Stimulated activated effector memory CD8-positive, alpha-beta T cell treated with anti-CD3 and anti-CD28 coated beads, Interleukin-12 subunit alpha, Interleukin-12 subunit beta, amount 100 ng/mL, for 72 hours (primary cell): Measurements from ENCODE around the gene SIRT5.
A peak's percentile ranks its signal among the peaks of the same experiment; 100 is the strongest.

ENCODE experiments used
- ATAC-seq: fragments of 150-1000 bp; cut with Tn5 transposase; 2 replicates; pipeline ENCODE4 v1.10.0; 2021
- DNase-seq, 2 donors: peaks; one replicate each; pipeline ENCODE4 v3.0.0; 2021 to 2022; ENCODE audit warnings: low spot score in 2 of 2
- H3K27ac Mint-ChIP-seq: one replicate; pipeline ENCODE4 v1.8.0; 2022; ENCODE audit warnings: mild to moderate bottlenecking, mixed read lengths
- H3K36me3 Mint-ChIP-seq: one replicate; pipeline ENCODE4 v1.8.0; 2022; ENCODE audit warnings: mild to moderate bottlenecking, mixed read lengths
- H3K4me1 Mint-ChIP-seq: one replicate; pipeline ENCODE4 v1.8.0; 2022; ENCODE audit warnings: mixed read lengths
- H3K4me3 Mint-ChIP-seq: one replicate; pipeline ENCODE4 v1.8.0; 2022; ENCODE audit warnings: mild to moderate bottlenecking, mixed read lengths
- H3K9me3 Mint-ChIP-seq: one replicate; pipeline ENCODE4 v1.8.0; 2022; ENCODE audit warnings: mixed read lengths

SIRT5 gene

GRCh38 chr6:13593103-13593502 is 18.7 kb downstream of the SIRT5 start:
- Mint-ChIP-seq H3K27ac (no peak overlapping the region), H3K4me3 (no peak overlapping the region), H3K36me3 (peaks cover 41% of the 10 kb centered on the region), H3K4me1 (no peaks in the 10 kb centered on the region), H3K9me3 (no peaks in the 10 kb centered on the region)
- DNase-seq (no peak), ATAC-seq (no peak)

GRCh38 chr6:13593720-13594119 is 19.3 kb downstream of the SIRT5 start:
- DNase-seq = no peak
- no peak overlapping the region for H3K27ac Mint-ChIP-seq
- H3K9me3 Mint-ChIP-seq = no peaks in the 10 kb centered on the region
- H3K4me3 Mint-ChIP-seq = no peak overlapping the region
- H3K36me3 Mint-ChIP-seq = peaks cover 46% of the 10 kb centered on the region
- no peak for ATAC-seq
- no peaks in the 10 kb centered on the region for H3K4me1 Mint-ChIP-seq

GRCh38 chr6:13597073-13597472 is 22.7 kb downstream of the SIRT5 start:
- no peak for DNase-seq

GRCh38 chr6:13600036-13600435 is 25.6 kb downstream of the SIRT5 start:
- DNase-seq (no peak), ATAC-seq (no peak)
- H3K9me3 Mint-ChIP-seq = no peaks in the 10 kb centered on the region
- H3K27ac Mint-ChIP-seq = no peak overlapping the region
- no peak overlapping the region for H3K4me3 Mint-ChIP-seq
- H3K4me1 Mint-ChIP-seq = no peaks in the 10 kb centered on the region
- peaks cover 47% of the 10 kb centered on the region for H3K36me3 Mint-ChIP-seq

More at GRCh38 chr6:13597073-13597472, 22.7 kb downstream of the SIRT5 start:
- peaks cover 45% of the 10 kb centered on the region for H3K36me3 Mint-ChIP-seq
- no peaks in the 10 kb centered on the region for H3K4me1 Mint-ChIP-seq
- no peak overlapping the region for H3K4me3 Mint-ChIP-seq
- H3K27ac Mint-ChIP-seq = no peak overlapping the region
- H3K9me3 Mint-ChIP-seq = no peaks in the 10 kb centered on the region
- ATAC-seq = no peak

GRCh38 chr6:13604135-13604534 is 29.7 kb downstream of the SIRT5 start:
- ATAC-seq (no peak), DNase-seq (no peak)
- Mint-ChIP-seq H3K4me3 (no peak overlapping the region), H3K36me3 (peaks cover 16% of the 10 kb centered on the region), H3K27ac (no peak overlapping the region), H3K9me3 (no peaks in the 10 kb centered on the region), H3K4me1 (no peaks in the 10 kb centered on the region)

- Mint-ChIP-seq H3K36me3 (peaks cover 16% of the 10 kb centered on the region), H3K4me3 (no peak overlapping the region), H3K4me1 (no peaks in the 10 kb centered on the region), H3K9me3 (no peaks in the 10 kb centered on the region), H3K27ac (no peak overlapping the region)
- DNase-seq = no peak
- no peak for ATAC-seq
Measured at GRCh38 chr6:13604546-13605416, 30.4 kb downstream of the SIRT5 start.

- DNase-seq = no peak
- no peak for ATAC-seq
- no peaks in the 10 kb centered on the region for H3K4me1 Mint-ChIP-seq
- peaks cover 16% of the 10 kb centered on the region for H3K36me3 Mint-ChIP-seq
- no peaks in the 10 kb centered on the region for H3K9me3 Mint-ChIP-seq
- H3K27ac Mint-ChIP-seq = peak overlapping the region; percentile 16
- H3K4me3 Mint-ChIP-seq = no peak overlapping the region
Measured at GRCh38 chr6:13605634-13606033, 31.2 kb downstream of the SIRT5 start.

- no peak for ATAC-seq
- H3K4me1 Mint-ChIP-seq = peaks cover 28% of the 10 kb centered on the region
- no peak overlapping the region for H3K4me3 Mint-ChIP-seq
- DNase-seq = no peak
- H3K36me3 Mint-ChIP-seq = peaks cover 27% of the 10 kb centered on the region
- peak overlapping the region; percentile 64 for H3K27ac Mint-ChIP-seq
- H3K9me3 Mint-ChIP-seq = no peaks in the 10 kb centered on the region
Measured at GRCh38 chr6:13611715-13612114, 37.3 kb downstream of the SIRT5 start.

- H3K4me3 Mint-ChIP-seq = peak overlapping the region; percentile 99
- H3K27ac Mint-ChIP-seq = no peak overlapping the region
- peaks cover 38% of the 10 kb centered on the region for H3K4me1 Mint-ChIP-seq
- DNase-seq = no peak
- ATAC-seq = no peak
- H3K9me3 Mint-ChIP-seq = no peaks in the 10 kb centered on the region
- peaks cover 41% of the 10 kb centered on the region for H3K36me3 Mint-ChIP-seq
Measured at GRCh38 chr6:13613029-13613594, 38.7 kb downstream of the SIRT5 start.

GRCh38 chr6:13614126-13614925 is 39.9 kb downstream of the SIRT5 start:
- Mint-ChIP-seq H3K27ac (peak overlapping the region; percentile 99), H3K36me3 (peaks cover 53% of the 10 kb centered on the region), H3K4me3 (peak overlapping the region; percentile 99), H3K4me1 (peaks cover 38% of the 10 kb centered on the region), H3K9me3 (no peaks in the 10 kb centered on the region)
- DNase-seq = peak; percentile 19 to 61
- peak; percentile 39 for ATAC-seq

GRCh38 chr6:13614926-13615791 is 40.8 kb downstream of the SIRT5 start, which contains the start of gene NOL7:
NOL7 (plus strand) TSS chr6:13615335; CDS start chr6:13615359, 24 bp downstream.
- no peaks in the 10 kb centered on the region for H3K9me3 Mint-ChIP-seq
- peak; percentile 99 to 100 for DNase-seq
- peaks cover 38% of the 10 kb centered on the region for H3K4me1 Mint-ChIP-seq
- peak; percentile 97 for ATAC-seq
- peaks cover 62% of the 10 kb centered on the region for H3K36me3 Mint-ChIP-seq
- peak within 1 kb of the TSS; percentile 99 for H3K27ac Mint-ChIP-seq
- H3K4me3 Mint-ChIP-seq = peak within 1 kb of the TSS; percentile 99

GRCh38 chr6:13615792-13616120 is 41.4 kb downstream of the SIRT5 start:
- Mint-ChIP-seq H3K4me1 (peaks cover 38% of the 10 kb centered on the region), H3K9me3 (no peaks in the 10 kb centered on the region), H3K4me3 (peak overlapping the region; percentile 99), H3K36me3 (peaks cover 68% of the 10 kb centered on the region), H3K27ac (peak overlapping the region; percentile 99)
- DNase-seq = peak; percentile 12 to 74
- ATAC-seq = peak; percentile 57

- no peak for DNase-seq
- Mint-ChIP-seq H3K4me1 (peaks cover 31% of the 10 kb centered on the region), H3K27ac (peak overlapping the region; percentile 99), H3K9me3 (no peaks in the 10 kb centered on the region), H3K4me3 (peak overlapping the region; percentile 99), H3K36me3 (peaks cover 81% of the 10 kb centered on the region)
- ATAC-seq = no peak
Measured at GRCh38 chr6:13617066-13617465, 42.7 kb downstream of the SIRT5 start.

GRCh38 chr6:13624871-13625288 is 50.5 kb downstream of the SIRT5 start:
- H3K9me3 Mint-ChIP-seq = no peaks in the 10 kb centered on the region
- peak overlapping the region; percentile 63 for H3K27ac Mint-ChIP-seq
- no peak for DNase-seq
- H3K4me1 Mint-ChIP-seq = peaks cover 13% of the 10 kb centered on the region
- no peak overlapping the region for H3K4me3 Mint-ChIP-seq
- peaks cover 100% of the 10 kb centered on the region for H3K36me3 Mint-ChIP-seq
- ATAC-seq = peak; percentile 69
